Endothelial cell of umbilical vein (primary cell): ENCODE results near the gene FOXF1.

Experiments
- CTCF ChIP-seq, 2 donors: IDR thresholded peaks; 1 replicate in 1 of 2; 2 replicates in 1 of 2; pipeline ENCODE4 v1.5.1; 2011; ENCODE audit warnings: low read length in 2 of 2, mild to moderate bottlenecking in 2 of 2, moderate library complexity in 2 of 2, control low read depth in 1 of 2, inconsistent platforms in 1 of 2, low read depth in 1 of 2; ENCODE audit not compliant: insufficient read depth in 1 of 2; ENCODE audit errors: extremely low read depth in 1 of 2
- EZH2 ChIP-seq: IDR thresholded peaks from 2 replicates; pipeline ENCODE4 v1.6.1; 2012; ENCODE audit warnings: borderline replicate concordance, low read depth, mild to moderate bottlenecking, moderate library complexity, low read length, inconsistent platforms; ENCODE audit not compliant: severe bottlenecking
- FOS ChIP-seq: IDR thresholded peaks from 2 replicates; pipeline ENCODE4 v1.6.1; 2011; ENCODE audit warnings: mild to moderate bottlenecking, low read length, moderate library complexity, borderline replicate concordance; ENCODE audit not compliant: insufficient read depth
- GATA2 ChIP-seq: IDR thresholded peaks from 2 replicates; pipeline ENCODE4 v1.7.0; 2011; ENCODE audit warnings: low read depth, mild to moderate bottlenecking, moderate library complexity, mixed read lengths, low read length; ENCODE audit not compliant: insufficient read length, insufficient read depth
- MYC ChIP-seq: IDR thresholded peaks from one replicate; pipeline ENCODE4 v1.6.1; 2011; ENCODE audit warnings: mild to moderate bottlenecking, low read depth, low read length
- POLR2A ChIP-seq: IDR thresholded peaks from 2 replicates; pipeline ENCODE4 v1.6.1; 2012; ENCODE audit warnings: low read depth, mild to moderate bottlenecking, control low read depth, low read length
- POLR2AphosphoS5 ChIP-seq: IDR thresholded peaks from 2 replicates; pipeline ENCODE4 v1.6.1; 2012; ENCODE audit warnings: low read depth, mild to moderate bottlenecking, control low read depth, low read length, moderate library complexity; ENCODE audit not compliant: insufficient read depth

- TF ChIP-seq CTCF (IDR thresholded peaks at IDR 0.05; ENCODE audit: extremely low read depth in 1 of 2, insufficient read depth in 1 of 2, low read depth in 1 of 2, low read length in 2 of 2) (no peak), MYC (no peak), POLR2A (no peak), GATA2 (no peak), POLR2AphosphoS5 (no peak), EZH2 (peak; percentile 66), FOS (no peak)
Observed at GRCh38 chr16:86508947-86509758, 1.2 kb upstream of the FOXF1 start.
